Testis (tissue), 3 donors: ENCODE measurements around the gene C5. TPM values are rescaled to one million over a fixed set of nuclear protein-coding genes. Genes with fewer than 3 reads are reported as not detected.

Source experiments
- DNase-seq: peaks from one replicate; pipeline ENCODE4 v3.0.0-alpha.2; 2019
- H3K27ac ChIP-seq, 2 donors: fragments of 200-600 bp; sonication (generic); one replicate each; pipeline ENCODE4 v1.5.1; 2019
- H3K27me3 ChIP-seq: fragments of 200-600 bp; sonication (generic); one replicate; pipeline ENCODE4 v1.5.1; 2019
- H3K36me3 ChIP-seq: fragments of 200-600 bp; sonication (generic); one replicate; pipeline ENCODE4 v1.5.1; 2017; ENCODE audit warnings: low read depth; ENCODE audit errors: missing control alignments
- H3K4me1 ChIP-seq: fragments of 200-600 bp; sonication (generic); one replicate; pipeline ENCODE4 v1.5.1; 2019
- H3K4me3 ChIP-seq, 2 donors: fragments of 200-600 bp; sonication (generic); one replicate each; pipeline ENCODE4 v1.5.1; 2017 to 2019
- H3K9me3 ChIP-seq: fragments of 200-600 bp; sonication (generic); one replicate; pipeline ENCODE4 v1.5.1; 2017
- CTCF ChIP-seq, 3 experiments: fragments of 450-650 bp in 2 of 3; fragments of 200-600 bp in 1 of 3; sonication (generic) in 1 of 3; IDR thresholded peaks; one replicate each; pipeline ENCODE4 v1.5.1; 2016 to 2019; ENCODE audit warnings: antibody characterized with exemption in 3 of 3, mild to moderate bottlenecking in 2 of 3, moderate library complexity in 1 of 3
- POLR2A ChIP-seq: fragments of 450-650 bp; IDR thresholded peaks from one replicate; pipeline ENCODE4 v1.6.1; 2017; ENCODE audit warnings: antibody characterized with exemption, mild to moderate bottlenecking, moderate library complexity
- WGBS, 2 donors: methylation state at CpG; one replicate each; pipeline ENCODE4 v1.1.5; 2018; 5-methylcytosine and 5-hydroxymethylcytosine counted together
- intact Hi-C: fragments of 100-400 bp; cut with DNase I; formaldehyde crosslinking; loops from one replicate; pipeline ENCODE4 v1.15.1; 2023; ENCODE audit warnings: low total_unique reads
- polyA plus RNA-seq: library from polyadenylated mRNA; stranded (reverse); fragments of 350-450 nt; fragmentation: Illumina TruSeq; extraction: RNeasy Lipid Tissue Mini Kit (QIAGEN cat#74804); gene quantifications from one replicate; pipeline ENCODE4 v1.2.3, GENCODE V29; 2014; ENCODE audit warnings: low read depth, low replicate concordance; ENCODE audit not compliant: insufficient read depth
- total RNA-seq, 2 donors: library from RNA; depleted of rRNA; stranded (reverse); fragments of >200 nt; gene quantifications; one replicate each; pipeline ENCODE4 v1.2.3, GENCODE V29; 2016

The C5 gene
- total and polyA plus RNA-seq, 3 donors from 2014 or later = 3.2 to 8.0 (median 5.1) TPM

GRCh38 chr9:120936764-120937122 is 113.3 kb downstream of the C5 start:
- no peaks in the 10 kb centered on the region for H3K36me3 ChIP-seq
- peaks cover 49% of the 10 kb centered on the region for H3K4me1 ChIP-seq
- 56 to 63% methylated on average over 2 of the region's 2 CpGs for WGBS, 2 donors
- DNase-seq = no peak
- TF ChIP-seq CTCF (IDR thresholded peaks at IDR 0.05) = no peak
- no peak for TF ChIP-seq POLR2A
- no peaks in the 10 kb centered on the region for H3K9me3 ChIP-seq
- no peak overlapping the region for H3K4me3 ChIP-seq
- H3K27me3 ChIP-seq = no peaks in the 10 kb centered on the region
- intact Hi-C loops = no loop called here
- peak overlapping the region; percentile 77 to 92 for H3K27ac ChIP-seq

GRCh38 chr9:120936011-120936763 is 113.9 kb downstream of the C5 start:
- intact Hi-C loops = no loop called here
- TF ChIP-seq POLR2A = no peak
- TF ChIP-seq CTCF (IDR thresholded peaks at IDR 0.05) = peak; percentile 80 to 90 (median 88)
- 19 to 40% methylated on average over 10 of the region's 10 CpGs for WGBS, 2 donors
- peak overlapping the region; percentile 77 to 92 for H3K27ac ChIP-seq
- peaks cover 48% of the 10 kb centered on the region for H3K4me1 ChIP-seq
- H3K36me3 ChIP-seq = no peaks in the 10 kb centered on the region
- peak; percentile 96 for DNase-seq
- H3K9me3 ChIP-seq = no peaks in the 10 kb centered on the region
- H3K27me3 ChIP-seq = no peaks in the 10 kb centered on the region
- no peak overlapping the region for H3K4me3 ChIP-seq

GRCh38 chr9:120935383-120935857 is 114.7 kb downstream of the C5 start:
- Histone ChIP-seq H3K4me1 (peaks cover 50% of the 10 kb centered on the region), H3K27me3 (no peaks in the 10 kb centered on the region), H3K36me3 (no peaks in the 10 kb centered on the region), H3K4me3 (no peak overlapping the region), H3K9me3 (no peaks in the 10 kb centered on the region), H3K27ac (peak overlapping the region; percentile 77 to 92)
- intact Hi-C loops = no loop called here
- no peak for TF ChIP-seq CTCF (IDR thresholded peaks at IDR 0.05)
- TF ChIP-seq POLR2A = no peak
- WGBS, 2 donors = 16 to 33% methylated on average over 4 of the region's 4 CpGs
- peak; percentile 94 for DNase-seq

- Histone ChIP-seq H3K4me1 (peaks cover 50% of the 10 kb centered on the region), H3K9me3 (no peaks in the 10 kb centered on the region), H3K36me3 (no peaks in the 10 kb centered on the region), H3K27ac (peak overlapping the region; percentile 22 to 92), H3K27me3 (no peaks in the 10 kb centered on the region), H3K4me3 (no peak overlapping the region)
- intact Hi-C loops = no loop called here
- no peak for DNase-seq
- TF ChIP-seq CTCF (IDR thresholded peaks at IDR 0.05) (no peak), POLR2A (no peak)
- WGBS, 2 donors = 43 to 50% methylated on average over 3 of the region's 3 CpGs
Observed at GRCh38 chr9:120934281-120934680, 115.8 kb downstream of the C5 start.
